ENCODE results near the gene SFTA2.
"Not testable (repeated sequence)": the region's sequence is repeated elsewhere in the genome, so short reads cannot be mapped to it uniquely, and the experiment has no call there.

SFTA2 gene

DNA sequence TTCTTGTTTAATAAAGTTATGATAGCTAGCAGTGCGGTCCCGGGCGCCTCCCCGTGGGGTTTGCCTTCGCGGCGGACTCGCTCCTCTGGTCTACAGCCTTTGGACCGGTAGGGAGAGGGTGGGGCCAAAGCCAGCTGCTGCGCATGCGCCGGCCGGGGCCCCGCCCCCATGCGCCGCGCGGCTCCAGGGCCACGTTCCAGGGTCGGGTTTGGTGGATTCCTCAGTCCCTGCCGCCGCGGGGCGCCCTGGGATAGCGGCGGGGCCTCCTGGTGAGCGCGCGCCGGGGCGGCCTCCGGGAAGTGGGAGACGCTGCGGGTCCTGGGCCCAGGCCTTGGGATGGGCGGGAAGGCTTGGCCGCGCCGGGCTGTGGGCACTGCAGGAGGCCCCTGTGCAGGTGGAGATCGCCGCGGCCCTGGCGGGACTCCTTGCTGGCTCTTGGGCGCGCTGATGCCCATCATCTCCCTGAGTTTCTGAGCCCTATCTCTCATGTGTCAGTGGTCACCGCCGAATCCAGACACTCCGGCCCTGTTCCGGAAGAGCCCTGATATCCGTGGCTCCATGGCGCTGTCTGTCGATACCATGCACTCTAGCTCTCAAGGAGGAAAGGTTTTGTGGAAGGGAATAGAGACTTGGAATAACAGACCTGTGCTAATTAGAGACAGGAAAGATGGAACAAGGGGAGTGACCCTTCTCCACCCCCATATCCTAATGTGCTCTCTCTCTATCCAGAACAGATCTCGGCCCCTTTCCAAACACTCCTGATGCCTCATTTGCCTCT is 17.7 kb downstream of the SFTA2 start, which contains the start of gene VARS2:
VARS2 (plus strand) TSS at position 163 of the 778 bp plus-strand sequence; CDS start at position 762, 599 bp downstream.
- Mint-ChIP-seq H3K9me3 (no peaks in the 10 kb centered on the region), H3K27ac (peak within 1 kb of the TSS; percentile 90), H3K36me3 (peaks cover 26% of the 10 kb centered on the region), H3K4me3 (peak within 1 kb of the TSS; percentile 88), H3K27me3 (no peaks in the 10 kb centered on the region), H3K4me1 (peaks cover 27% of the 10 kb centered on the region)
- CTCF ChIA-PET: interaction anchor here (0.7 to 11.3 kb wide), 23 partner anchors 8 to 431 kb away, joined by 3 to 202 read pairs (median 4); partner anchors contain the start of genes DDR1 and MUCL3
- DNase-seq: peak; percentile 89

- DNase-seq: no peak
- H3K4me1 Mint-ChIP-seq: peaks cover 33% of the 10 kb centered on the region
- H3K9me3 Mint-ChIP-seq: no peaks in the 10 kb centered on the region
- CTCF ChIA-PET: interaction anchor here (0.7 to 11.3 kb wide), 12 partner anchors 29 to 430 kb away, joined by 3 to 202 read pairs (median 4); partner anchors contain the start of gene DDR1
- peaks cover 26% of the 10 kb centered on the region for H3K36me3 Mint-ChIP-seq
- H3K27me3 Mint-ChIP-seq: no peaks in the 10 kb centered on the region
- H3K4me3 Mint-ChIP-seq: peak overlapping the region; percentile 88
- peak overlapping the region; percentile 51 for H3K27ac Mint-ChIP-seq
These were observed 18.3 kb downstream of the SFTA2 start for GRCh38 chr6:30913721-30914075.

- H3K4me1 Mint-ChIP-seq: peaks cover 40% of the 10 kb centered on the region
- no peaks in the 10 kb centered on the region for H3K9me3 Mint-ChIP-seq
- peak overlapping the region; percentile 88 for H3K4me3 Mint-ChIP-seq
- CTCF ChIA-PET: interaction anchor here (1.0 to 11.3 kb wide), 9 partner anchors 23 to 429 kb away, joined by 3 to 202 read pairs (median 4); partner anchors contain the start of gene DDR1
- no peak overlapping the region for H3K27ac Mint-ChIP-seq
- peaks cover 26% of the 10 kb centered on the region for H3K36me3 Mint-ChIP-seq
- no peak for DNase-seq
- no peaks in the 10 kb centered on the region for H3K27me3 Mint-ChIP-seq
These were observed 19.0 kb downstream of the SFTA2 start for GRCh38 chr6:30912746-30913520.

GRCh38 chr6:30910473-30910872 is 21.5 kb downstream of the SFTA2 start:
- H3K4me3 Mint-ChIP-seq, H3K27me3 Mint-ChIP-seq, H3K9me3 Mint-ChIP-seq, H3K27ac Mint-ChIP-seq, DNase-seq: not testable (repeated sequence)
- H3K36me3 Mint-ChIP-seq: peaks cover 22% of the 10 kb centered on the region
- peaks cover 42% of the 10 kb centered on the region for H3K4me1 Mint-ChIP-seq
- CTCF ChIA-PET: interaction anchor here (0.9 to 11.3 kb wide), 3 partner anchors 82 to 172 kb away, joined by 3 to 202 read pairs (median 11); no protein-coding TSS in a partner anchor

DNA sequence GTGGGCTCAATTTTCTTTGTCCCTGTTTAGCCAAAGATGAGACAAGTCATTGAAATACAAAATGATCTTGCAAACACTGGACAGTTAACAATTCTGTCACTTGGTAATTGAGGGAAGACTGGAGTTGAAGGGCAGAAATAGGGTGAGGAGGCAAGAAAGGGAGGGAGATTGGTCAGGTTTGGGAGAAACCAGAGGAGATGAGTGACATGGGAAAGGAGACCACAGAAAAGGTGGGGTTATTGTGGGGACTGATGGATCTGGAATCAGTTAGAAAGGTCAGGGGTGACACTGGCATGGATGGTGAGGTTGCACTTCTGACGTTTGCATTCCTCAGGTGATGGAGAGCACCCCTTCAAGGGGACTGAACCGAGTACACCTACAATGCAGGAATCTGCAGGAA is 23.3 kb downstream of the SFTA2 start:
- H3K27ac Mint-ChIP-seq: no peak overlapping the region
- H3K36me3 Mint-ChIP-seq: peaks cover 22% of the 10 kb centered on the region
- peak overlapping the region; percentile 97 for H3K4me3 Mint-ChIP-seq
- H3K4me1 Mint-ChIP-seq: peaks cover 32% of the 10 kb centered on the region
- no peaks in the 10 kb centered on the region for H3K27me3 Mint-ChIP-seq
- H3K9me3 Mint-ChIP-seq: no peaks in the 10 kb centered on the region
- CTCF ChIA-PET: interaction anchor here (0.8 to 3.4 kb wide), 3 partner anchors 10 to 171 kb away, joined by 3 to 11 read pairs (median 4); no protein-coding TSS in a partner anchor
- DNase-seq: no peak

DNA sequence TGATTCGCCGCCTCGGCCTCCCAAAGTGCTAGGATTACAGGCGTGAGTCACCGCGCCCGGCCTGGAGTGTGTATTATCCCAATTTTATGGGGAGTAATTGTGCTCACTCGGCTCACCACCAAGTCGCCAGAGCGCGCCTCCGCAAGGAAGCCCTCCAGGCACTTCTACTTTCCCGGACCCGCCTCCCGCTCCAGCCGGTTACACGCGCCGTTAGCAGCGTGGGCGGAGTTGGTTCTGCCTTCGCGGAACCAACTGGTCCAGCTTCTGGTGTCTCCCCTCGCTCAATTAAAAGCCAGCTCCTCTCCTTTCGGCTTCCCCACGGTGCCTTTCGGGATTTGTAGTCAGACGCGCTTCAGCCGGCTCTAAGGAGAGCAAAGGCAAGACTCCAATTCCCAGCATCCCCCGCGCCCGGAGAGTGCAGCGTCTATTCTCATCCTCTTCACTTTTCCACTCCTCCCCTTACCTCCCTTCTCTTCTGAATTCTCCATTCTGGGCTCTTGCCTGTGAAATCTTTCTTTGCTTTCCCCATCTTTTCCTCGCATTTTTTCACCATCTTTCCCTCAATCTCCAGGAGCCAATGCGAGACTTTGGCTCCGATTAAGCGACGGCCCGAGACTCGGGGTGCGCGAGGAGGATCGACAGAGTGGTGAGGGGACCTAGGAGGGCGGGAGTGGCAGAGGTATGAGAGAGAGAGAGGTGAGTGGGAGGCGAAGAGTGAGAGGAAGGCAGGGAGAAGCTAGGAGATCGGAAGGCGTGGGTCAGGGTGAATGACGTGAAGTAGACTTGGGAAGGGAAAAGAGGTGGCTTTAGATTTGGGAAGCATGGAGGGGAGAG is 24.0 kb downstream of the SFTA2 start, which contains the start of gene GTF2H4:
GTF2H4 (plus strand) TSS at position 450 of the 834 bp plus-strand sequence.
- peak; percentile 98 for DNase-seq
- no peaks in the 10 kb centered on the region for H3K9me3 Mint-ChIP-seq
- peak within 1 kb of the TSS; percentile 71 for H3K27ac Mint-ChIP-seq
- H3K27me3 Mint-ChIP-seq: no peaks in the 10 kb centered on the region
- CTCF ChIA-PET: interaction anchor here (0.8 to 3.4 kb wide), 8 partner anchors 8 to 191 kb away, joined by 3 to 11 read pairs (median 4); partner anchors contain the start of gene MDC1
- H3K4me3 Mint-ChIP-seq: peak within 1 kb of the TSS; percentile 97
- peaks cover 25% of the 10 kb centered on the region for H3K4me1 Mint-ChIP-seq
- peaks cover 20% of the 10 kb centered on the region for H3K36me3 Mint-ChIP-seq

- Mint-ChIP-seq H3K36me3 (peaks cover 13% of the 10 kb centered on the region), H3K4me3 (peak overlapping the region; percentile 97), H3K4me1 (peaks cover 29% of the 10 kb centered on the region)
- H3K27ac Mint-ChIP-seq, H3K9me3 Mint-ChIP-seq, DNase-seq, H3K27me3 Mint-ChIP-seq: not testable (repeated sequence)
- CTCF ChIA-PET: interaction anchor here (1.0 to 3.4 kb wide), 8 partner anchors 9 to 190 kb away, joined by 3 to 11 read pairs (median 4); partner anchors contain the start of gene MDC1
These were observed 24.6 kb downstream of the SFTA2 start for GRCh38 chr6:30907290-30907757.

DNA sequence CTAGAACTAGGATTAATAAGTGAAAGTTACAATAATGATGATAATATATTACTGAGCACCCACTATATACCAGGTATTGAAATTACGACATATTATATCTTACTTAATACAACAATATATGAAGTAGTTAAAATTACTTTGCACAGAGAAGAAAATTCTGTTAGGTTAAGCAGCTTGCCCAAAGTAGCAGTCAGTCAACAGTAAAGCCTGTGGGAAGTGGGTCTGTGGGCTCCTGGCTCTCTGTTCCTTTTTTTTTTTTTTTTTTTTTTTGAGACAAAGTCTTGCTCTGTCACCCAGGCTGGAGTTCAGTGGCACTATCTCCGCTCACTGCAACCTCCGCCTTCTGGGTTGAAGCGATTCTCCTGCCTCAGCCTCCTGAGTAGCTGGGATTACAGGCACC is 28.7 kb downstream of the SFTA2 start:
- CTCF ChIA-PET: no interaction called here
- Mint-ChIP-seq H3K9me3 (no peaks in the 10 kb centered on the region), H3K27ac (no peak overlapping the region), H3K4me1 (peaks cover 18% of the 10 kb centered on the region), H3K4me3 (no peak overlapping the region), H3K27me3 (peaks cover 11% of the 10 kb centered on the region), H3K36me3 (no peaks in the 10 kb centered on the region)
- DNase-seq: no peak

DNA sequence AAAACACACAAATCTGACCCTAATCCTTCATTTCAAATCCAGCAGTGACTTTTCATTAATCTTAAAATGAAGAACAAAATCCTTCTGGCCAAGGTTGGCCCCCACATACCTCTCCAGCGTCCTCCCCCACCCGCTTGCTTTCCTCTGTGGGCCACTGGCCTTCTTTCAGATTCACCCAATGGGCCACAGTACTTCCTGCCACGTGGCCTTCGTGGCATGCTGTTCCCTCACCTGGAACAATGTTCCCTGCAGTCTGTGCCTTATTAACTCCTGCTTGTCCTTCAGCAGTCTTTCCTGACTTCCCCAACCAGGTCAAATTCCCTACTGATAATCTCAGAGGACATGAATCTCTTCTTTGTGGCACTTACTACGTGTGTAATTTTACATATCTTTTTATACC is 29.3 kb downstream of the SFTA2 start:
- H3K9me3 Mint-ChIP-seq: no peaks in the 10 kb centered on the region
- peaks cover 11% of the 10 kb centered on the region for H3K27me3 Mint-ChIP-seq
- no peak for DNase-seq
- H3K36me3 Mint-ChIP-seq: no peaks in the 10 kb centered on the region
- no peak overlapping the region for H3K4me3 Mint-ChIP-seq
- peaks cover 13% of the 10 kb centered on the region for H3K4me1 Mint-ChIP-seq
- no peak overlapping the region for H3K27ac Mint-ChIP-seq
- CTCF ChIA-PET: no interaction called here

GRCh38 chr6:30902196-30902595 is 29.8 kb downstream of the SFTA2 start:
- H3K36me3 Mint-ChIP-seq, H3K4me3 Mint-ChIP-seq, CTCF ChIA-PET, H3K4me1 Mint-ChIP-seq, DNase-seq, H3K9me3 Mint-ChIP-seq, H3K27ac Mint-ChIP-seq: not testable (repeated sequence)
- H3K27me3 Mint-ChIP-seq: peaks cover 11% of the 10 kb centered on the region

- Mint-ChIP-seq H3K27ac (no peak overlapping the region), H3K27me3 (peaks cover 11% of the 10 kb centered on the region), H3K4me1 (peaks cover 5% of the 10 kb centered on the region), H3K36me3 (no peaks in the 10 kb centered on the region), H3K4me3 (no peak overlapping the region), H3K9me3 (no peaks in the 10 kb centered on the region)
- CTCF ChIA-PET: interaction anchor here (0.8 to 0.9 kb wide), 2 partner anchors 12 to 178 kb away, joined by 3 to 4 read pairs; no protein-coding TSS in a partner anchor
- no peak for DNase-seq
These were observed 30.5 kb downstream of the SFTA2 start for GRCh38 chr6:30901436-30901835.

DNA sequence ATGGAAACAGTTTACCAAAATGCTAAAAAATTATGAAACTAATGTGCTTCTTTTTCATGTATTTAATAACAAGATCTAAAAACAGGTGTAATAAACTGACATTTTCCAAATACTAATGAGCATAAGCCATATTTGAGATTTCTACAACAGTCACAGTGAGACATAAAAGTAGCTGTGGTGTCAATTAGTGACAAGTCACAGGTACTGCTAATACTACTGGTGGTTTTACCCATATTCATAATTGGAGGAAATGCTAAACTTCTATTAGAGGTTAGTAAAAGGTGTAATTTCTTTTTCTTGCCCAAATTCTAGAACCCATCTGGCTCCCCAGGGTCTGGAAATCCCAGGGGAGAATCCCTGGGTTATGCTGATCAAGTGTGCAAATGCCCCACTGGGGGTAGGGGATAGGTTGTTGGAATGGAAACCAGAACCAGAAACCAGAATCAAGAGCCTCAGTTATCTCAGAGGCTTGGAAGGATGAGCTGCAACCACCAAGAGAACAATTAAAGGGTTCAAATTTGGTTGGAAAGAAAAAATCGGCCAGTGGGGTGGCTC is 31.0 kb downstream of the SFTA2 start:
- Mint-ChIP-seq H3K36me3 (no peaks in the 10 kb centered on the region), H3K4me1 (peaks cover 5% of the 10 kb centered on the region), H3K4me3 (no peak overlapping the region), H3K27me3 (peaks cover 11% of the 10 kb centered on the region), H3K27ac (no peak overlapping the region), H3K9me3 (no peaks in the 10 kb centered on the region)
- CTCF ChIA-PET: interaction anchor here (0.8 to 0.9 kb wide), 2 partner anchors 11 to 179 kb away, joined by 3 to 4 read pairs; no protein-coding TSS in a partner anchor
- DNase-seq: no peak

Measured in activated naive CD4-positive, alpha-beta T cell treated with anti-CD3 and anti-CD28 coated beads, Interleukin-2, amount 10 ng/mL, durations not matched to agents 7 days and 5 days (primary cell).